Measurements from ENCODE around the gene USP40. TPM values are rescaled to one million over a fixed set of nuclear protein-coding genes. Genes with fewer than 3 reads are reported as not detected.

USP40 gene
- total RNA-seq, 3 donors from 2014 or later, result 30.6 to 32.7 (median 31.2) TPM

GRCh38 chr2:233499928-233500327 lies 66.7 kb downstream of the USP40 start:
- Histone ChIP-seq H3K4me1 (ENCODE audit: low read depth) (no peaks in the 10 kb centered on the region), H3K36me3 (ENCODE audit: low read depth) (peaks cover 6% of the 10 kb centered on the region), H3K9me3 (peaks cover 11% of the 10 kb centered on the region), H3K4me3 (no peak overlapping the region)
- ATAC-seq, result peak; percentile 62
- intact Hi-C loops (cut with DNase I, micrococcal nuclease), result no loop called here
- DNase-seq, result no peak
- TF ChIP-seq, protein P1, sequence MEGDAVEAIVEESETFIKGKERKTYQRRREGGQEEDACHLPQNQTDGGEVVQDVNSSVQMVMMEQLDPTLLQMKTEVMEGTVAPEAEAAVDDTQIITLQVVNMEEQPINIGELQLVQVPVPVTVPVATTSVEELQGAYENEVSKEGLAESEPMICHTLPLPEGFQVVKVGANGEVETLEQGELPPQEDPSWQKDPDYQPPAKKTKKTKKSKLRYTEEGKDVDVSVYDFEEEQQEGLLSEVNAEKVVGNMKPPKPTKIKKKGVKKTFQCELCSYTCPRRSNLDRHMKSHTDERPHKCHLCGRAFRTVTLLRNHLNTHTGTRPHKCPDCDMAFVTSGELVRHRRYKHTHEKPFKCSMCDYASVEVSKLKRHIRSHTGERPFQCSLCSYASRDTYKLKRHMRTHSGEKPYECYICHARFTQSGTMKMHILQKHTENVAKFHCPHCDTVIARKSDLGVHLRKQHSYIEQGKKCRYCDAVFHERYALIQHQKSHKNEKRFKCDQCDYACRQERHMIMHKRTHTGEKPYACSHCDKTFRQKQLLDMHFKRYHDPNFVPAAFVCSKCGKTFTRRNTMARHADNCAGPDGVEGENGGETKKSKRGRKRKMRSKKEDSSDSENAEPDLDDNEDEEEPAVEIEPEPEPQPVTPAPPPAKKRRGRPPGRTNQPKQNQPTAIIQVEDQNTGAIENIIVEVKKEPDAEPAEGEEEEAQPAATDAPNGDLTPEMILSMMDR (IDR thresholded peaks at IDR 0.05), result no peak

- H3K4me3 ChIP-seq, result no peak overlapping the region
- TF ChIP-seq, protein P1 (IDR thresholded peaks at IDR 0.05), result no peak
- ATAC-seq, result no peak
- intact Hi-C loops (cut with DNase I, micrococcal nuclease), result no loop called here
- DNase-seq, result no peak
- peaks cover 2% of the 10 kb centered on the region for H3K9me3 ChIP-seq
- peaks cover 6% of the 10 kb centered on the region for H3K36me3 ChIP-seq (ENCODE audit: low read depth)
- H3K4me1 ChIP-seq (ENCODE audit: low read depth), result no peaks in the 10 kb centered on the region
Measured at GRCh38 chr2:233498126-233498525, 68.5 kb downstream of the USP40 start.

DNA sequence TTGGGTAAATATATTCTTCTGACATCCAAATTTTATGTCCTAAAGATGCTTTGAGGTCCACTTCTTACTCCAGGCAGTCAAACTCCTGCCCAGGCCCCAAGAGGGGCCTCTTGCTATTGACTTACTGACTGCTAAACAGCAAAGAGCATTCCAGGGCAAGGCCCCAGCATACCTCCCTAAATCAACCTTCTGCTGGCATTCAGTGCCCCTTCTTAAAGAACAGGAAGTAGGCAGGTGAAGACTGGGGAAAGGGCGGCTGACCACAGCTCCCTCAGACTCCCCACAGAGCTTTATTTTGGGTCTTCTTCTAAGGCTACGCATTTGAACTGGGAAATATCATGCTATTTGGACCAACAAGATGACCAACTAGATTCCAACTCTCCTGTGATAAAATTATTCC lies 68.9 kb downstream of the USP40 start:
- H3K36me3 ChIP-seq (ENCODE audit: low read depth), result peaks cover 6% of the 10 kb centered on the region
- H3K9me3 ChIP-seq, result no peaks in the 10 kb centered on the region
- intact Hi-C loops (cut with DNase I, micrococcal nuclease), result no loop called here
- H3K4me3 ChIP-seq, result no peak overlapping the region
- no peak for DNase-seq
- no peaks in the 10 kb centered on the region for H3K4me1 ChIP-seq (ENCODE audit: low read depth)
- no peak for ATAC-seq
- TF ChIP-seq, protein P1 (IDR thresholded peaks at IDR 0.05), result no peak

DNA sequence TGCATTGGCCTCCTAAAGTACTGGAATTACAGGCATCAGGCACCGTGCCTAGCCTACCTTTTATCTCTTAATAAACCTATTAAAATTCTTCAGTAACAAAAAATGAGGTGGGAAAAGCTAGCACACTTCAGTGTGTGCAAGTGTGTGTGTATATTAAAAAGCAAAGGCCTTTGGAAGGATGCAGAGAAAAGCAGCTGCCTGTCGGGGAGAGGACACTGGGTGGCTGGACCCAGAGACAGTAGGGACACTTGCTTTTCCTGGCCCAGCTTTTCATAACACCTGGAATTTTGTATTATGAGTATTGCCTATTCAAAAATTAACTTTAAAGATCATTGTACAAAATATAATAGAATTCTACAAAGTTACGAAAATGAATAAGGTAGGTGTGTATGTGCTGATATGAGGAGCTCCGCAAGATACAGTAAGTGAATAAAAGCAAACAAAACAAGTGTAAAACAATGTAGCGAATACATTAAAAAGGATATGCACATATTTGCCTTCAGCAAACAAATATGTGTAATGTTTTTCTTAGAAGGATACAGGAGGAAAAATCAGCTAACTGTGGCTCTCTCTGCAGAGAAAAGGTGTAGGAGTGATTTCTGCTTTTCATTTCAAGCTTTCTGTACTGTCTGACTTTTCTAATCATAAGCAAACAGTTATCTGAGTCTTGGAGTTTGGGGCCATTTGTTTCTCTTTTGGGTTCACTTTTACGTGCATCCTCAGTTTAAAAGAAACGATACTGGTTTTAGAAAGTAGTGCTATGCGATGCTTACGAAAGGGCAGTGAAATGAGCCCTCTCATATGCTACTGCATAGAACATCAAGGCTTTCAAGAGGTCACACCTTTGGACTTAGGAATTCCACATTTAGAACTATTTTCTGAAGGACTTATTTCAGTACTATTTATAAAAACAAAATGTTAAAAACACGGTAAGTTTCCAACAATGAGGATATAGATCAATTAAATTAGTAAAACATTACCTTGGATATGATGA lies 70.8 kb downstream of the USP40 start:
- ATAC-seq (no peak), DNase-seq (no peak)
- TF ChIP-seq, protein P1 (IDR thresholded peaks at IDR 0.05), result no peak
- intact Hi-C loops (cut with DNase I, micrococcal nuclease), result no loop called here
- H3K36me3 ChIP-seq (ENCODE audit: low read depth), result peaks cover 6% of the 10 kb centered on the region
- no peak overlapping the region for H3K4me3 ChIP-seq
- H3K4me1 ChIP-seq (ENCODE audit: low read depth), result no peaks in the 10 kb centered on the region
- no peaks in the 10 kb centered on the region for H3K9me3 ChIP-seq

- intact Hi-C loops (cut with DNase I, micrococcal nuclease), result no loop called here
- no peaks in the 10 kb centered on the region for H3K36me3 ChIP-seq (ENCODE audit: low read depth)
- no peaks in the 10 kb centered on the region for H3K9me3 ChIP-seq
- no peaks in the 10 kb centered on the region for H3K4me1 ChIP-seq (ENCODE audit: low read depth)
- TF ChIP-seq, protein P1 (IDR thresholded peaks at IDR 0.05), result no peak
- no peak for DNase-seq
- H3K4me3 ChIP-seq, result no peak overlapping the region
- no peak for ATAC-seq
Measured at GRCh38 chr2:233492751-233493150, 73.8 kb downstream of the USP40 start.

Measured in mucosa of descending colon (tissue), 3 donors.